H1 (cell line): Measurements from ENCODE around the gene LRRC28. TPM values are rescaled to one million over a fixed set of nuclear protein-coding genes. Genes with fewer than 3 reads are reported as not detected.

Source experiments
- BCL11A ChIP-seq, 2 experiments: IDR thresholded peaks; one replicate each; pipeline ENCODE4 v1.6.1; 2011; ENCODE audit warnings: low read depth in 2 of 2, low read length in 2 of 2, mild to moderate bottlenecking in 2 of 2
- CTBP2 ChIP-seq: IDR thresholded peaks from 2 replicates; pipeline ENCODE4 v1.7.0; 2011; ENCODE audit warnings: borderline replicate concordance, mild to moderate bottlenecking, moderate library complexity, mixed read lengths, low read length; ENCODE audit not compliant: insufficient read depth, insufficient read length
- GABPA ChIP-seq: IDR thresholded peaks from 2 replicates; pipeline ENCODE4 v1.6.1; 2011; ENCODE audit warnings: mild to moderate bottlenecking, low read length, moderate library complexity, borderline replicate concordance; ENCODE audit not compliant: insufficient read depth
- HDAC6 ChIP-seq: IDR thresholded peaks from one replicate; pipeline ENCODE4 v1.7.1; 2012; ENCODE audit warnings: low read depth, mild to moderate bottlenecking, inconsistent platforms, low read length, moderate library complexity
- NANOG ChIP-seq: IDR thresholded peaks from 2 replicates; pipeline ENCODE4 v1.6.1; 2011; ENCODE audit warnings: low read length, low read depth, mild to moderate bottlenecking, inconsistent platforms; ENCODE audit not compliant: insufficient read depth, poor library complexity, severe bottlenecking
- PHF8 ChIP-seq: fragments of 200-600 bp; sonication (generic); conservative IDR thresholded peaks from 2 replicates; pipeline ENCODE4 v1.7.1; 2012; ENCODE audit warnings: low read depth, mild to moderate bottlenecking, inconsistent platforms, low read length, moderate library complexity
- SIN3A ChIP-seq, 2 experiments: IDR thresholded peaks in 1 of 2; conservative IDR thresholded peaks in 1 of 2; 2 replicates each; pipeline ENCODE4 v1.6.1; 2011 to 2012; ENCODE audit warnings: low read length in 2 of 2, improper control_type of control experiment in 1 of 2, low read depth in 1 of 2, mild to moderate bottlenecking in 1 of 2
- ZNF274 ChIP-seq: IDR thresholded peaks from 2 replicates; pipeline ENCODE4 v1.7.0; 2012; ENCODE audit warnings: low read length, borderline replicate concordance; ENCODE audit errors: extremely low read depth
- polyA plus RNA-seq, 7 experiments: library from polyadenylated mRNA; depleted of rRNA in 3 of 7; stranded (reverse) in 5 of 7; unstranded in 2 of 7; fragments of >200 nt in 5 of 7; fragments of 200-250 nt in 2 of 7; gene quantifications; 1 replicate in 5 of 7; 2 replicates in 1 of 7; 4 replicates in 1 of 7; pipeline versions ENCODE4 v1.2.1 to v1.2.3, GENCODE V29; 2011 to 2013; ENCODE audit warnings: missing spikeins in 2 of 7, mixed read lengths in 2 of 7
- total RNA-seq: library from RNA; stranded (reverse); fragmentation: NEBNext Ultra II Directional; extraction: Animal tissue kit (Norgen Biotek cat#: 25700); gene quantifications from 2 replicates; pipeline ENCODE4 v1.2.1, GENCODE V29; 2021
- TF ChIP-seq, protein P1 (sequence below): fragments of 300-600 bp; sonication (generic); IDR thresholded peaks from 2 replicates; pipeline ENCODE4 v1.7.1; 2012; ENCODE audit warnings: low read length, moderate library complexity, mild to moderate bottlenecking, inconsistent platforms; ENCODE audit not compliant: insufficient replicate concordance
- TF ChIP-seq, protein P2 (sequence below): IDR thresholded peaks from 2 replicates; pipeline ENCODE4 v1.6.1; 2012; ENCODE audit warnings: inconsistent platforms

LRRC28 gene
- total and polyA plus RNA-seq, 2 of the 8 experiments (the other 6 are each of a cell fraction or from before 2014, with no cell fraction given) = 20.2 to 23.3 TPM

GRCh38 chr15:99341786-99342185, 90.5 kb downstream of the LRRC28 start (continued):
- TF ChIP-seq, protein P1, sequence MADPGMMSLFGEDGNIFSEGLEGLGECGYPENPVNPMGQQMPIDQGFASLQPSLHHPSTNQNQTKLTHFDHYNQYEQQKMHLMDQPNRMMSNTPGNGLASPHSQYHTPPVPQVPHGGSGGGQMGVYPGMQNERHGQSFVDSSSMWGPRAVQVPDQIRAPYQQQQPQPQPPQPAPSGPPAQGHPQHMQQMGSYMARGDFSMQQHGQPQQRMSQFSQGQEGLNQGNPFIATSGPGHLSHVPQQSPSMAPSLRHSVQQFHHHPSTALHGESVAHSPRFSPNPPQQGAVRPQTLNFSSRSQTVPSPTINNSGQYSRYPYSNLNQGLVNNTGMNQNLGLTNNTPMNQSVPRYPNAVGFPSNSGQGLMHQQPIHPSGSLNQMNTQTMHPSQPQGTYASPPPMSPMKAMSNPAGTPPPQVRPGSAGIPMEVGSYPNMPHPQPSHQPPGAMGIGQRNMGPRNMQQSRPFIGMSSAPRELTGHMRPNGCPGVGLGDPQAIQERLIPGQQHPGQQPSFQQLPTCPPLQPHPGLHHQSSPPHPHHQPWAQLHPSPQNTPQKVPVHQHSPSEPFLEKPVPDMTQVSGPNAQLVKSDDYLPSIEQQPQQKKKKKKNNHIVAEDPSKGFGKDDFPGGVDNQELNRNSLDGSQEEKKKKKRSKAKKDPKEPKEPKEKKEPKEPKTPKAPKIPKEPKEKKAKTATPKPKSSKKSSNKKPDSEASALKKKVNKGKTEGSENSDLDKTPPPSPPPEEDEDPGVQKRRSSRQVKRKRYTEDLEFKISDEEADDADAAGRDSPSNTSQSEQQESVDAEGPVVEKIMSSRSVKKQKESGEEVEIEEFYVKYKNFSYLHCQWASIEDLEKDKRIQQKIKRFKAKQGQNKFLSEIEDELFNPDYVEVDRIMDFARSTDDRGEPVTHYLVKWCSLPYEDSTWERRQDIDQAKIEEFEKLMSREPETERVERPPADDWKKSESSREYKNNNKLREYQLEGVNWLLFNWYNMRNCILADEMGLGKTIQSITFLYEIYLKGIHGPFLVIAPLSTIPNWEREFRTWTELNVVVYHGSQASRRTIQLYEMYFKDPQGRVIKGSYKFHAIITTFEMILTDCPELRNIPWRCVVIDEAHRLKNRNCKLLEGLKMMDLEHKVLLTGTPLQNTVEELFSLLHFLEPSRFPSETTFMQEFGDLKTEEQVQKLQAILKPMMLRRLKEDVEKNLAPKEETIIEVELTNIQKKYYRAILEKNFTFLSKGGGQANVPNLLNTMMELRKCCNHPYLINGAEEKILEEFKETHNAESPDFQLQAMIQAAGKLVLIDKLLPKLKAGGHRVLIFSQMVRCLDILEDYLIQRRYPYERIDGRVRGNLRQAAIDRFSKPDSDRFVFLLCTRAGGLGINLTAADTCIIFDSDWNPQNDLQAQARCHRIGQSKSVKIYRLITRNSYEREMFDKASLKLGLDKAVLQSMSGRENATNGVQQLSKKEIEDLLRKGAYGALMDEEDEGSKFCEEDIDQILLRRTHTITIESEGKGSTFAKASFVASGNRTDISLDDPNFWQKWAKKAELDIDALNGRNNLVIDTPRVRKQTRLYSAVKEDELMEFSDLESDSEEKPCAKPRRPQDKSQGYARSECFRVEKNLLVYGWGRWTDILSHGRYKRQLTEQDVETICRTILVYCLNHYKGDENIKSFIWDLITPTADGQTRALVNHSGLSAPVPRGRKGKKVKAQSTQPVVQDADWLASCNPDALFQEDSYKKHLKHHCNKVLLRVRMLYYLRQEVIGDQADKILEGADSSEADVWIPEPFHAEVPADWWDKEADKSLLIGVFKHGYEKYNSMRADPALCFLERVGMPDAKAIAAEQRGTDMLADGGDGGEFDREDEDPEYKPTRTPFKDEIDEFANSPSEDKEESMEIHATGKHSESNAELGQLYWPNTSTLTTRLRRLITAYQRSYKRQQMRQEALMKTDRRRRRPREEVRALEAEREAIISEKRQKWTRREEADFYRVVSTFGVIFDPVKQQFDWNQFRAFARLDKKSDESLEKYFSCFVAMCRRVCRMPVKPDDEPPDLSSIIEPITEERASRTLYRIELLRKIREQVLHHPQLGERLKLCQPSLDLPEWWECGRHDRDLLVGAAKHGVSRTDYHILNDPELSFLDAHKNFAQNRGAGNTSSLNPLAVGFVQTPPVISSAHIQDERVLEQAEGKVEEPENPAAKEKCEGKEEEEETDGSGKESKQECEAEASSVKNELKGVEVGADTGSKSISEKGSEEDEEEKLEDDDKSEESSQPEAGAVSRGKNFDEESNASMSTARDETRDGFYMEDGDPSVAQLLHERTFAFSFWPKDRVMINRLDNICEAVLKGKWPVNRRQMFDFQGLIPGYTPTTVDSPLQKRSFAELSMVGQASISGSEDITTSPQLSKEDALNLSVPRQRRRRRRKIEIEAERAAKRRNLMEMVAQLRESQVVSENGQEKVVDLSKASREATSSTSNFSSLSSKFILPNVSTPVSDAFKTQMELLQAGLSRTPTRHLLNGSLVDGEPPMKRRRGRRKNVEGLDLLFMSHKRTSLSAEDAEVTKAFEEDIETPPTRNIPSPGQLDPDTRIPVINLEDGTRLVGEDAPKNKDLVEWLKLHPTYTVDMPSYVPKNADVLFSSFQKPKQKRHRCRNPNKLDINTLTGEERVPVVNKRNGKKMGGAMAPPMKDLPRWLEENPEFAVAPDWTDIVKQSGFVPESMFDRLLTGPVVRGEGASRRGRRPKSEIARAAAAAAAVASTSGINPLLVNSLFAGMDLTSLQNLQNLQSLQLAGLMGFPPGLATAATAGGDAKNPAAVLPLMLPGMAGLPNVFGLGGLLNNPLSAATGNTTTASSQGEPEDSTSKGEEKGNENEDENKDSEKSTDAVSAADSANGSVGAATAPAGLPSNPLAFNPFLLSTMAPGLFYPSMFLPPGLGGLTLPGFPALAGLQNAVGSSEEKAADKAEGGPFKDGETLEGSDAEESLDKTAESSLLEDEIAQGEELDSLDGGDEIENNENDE = no peak
- TF ChIP-seq ZNF274 (no peak), SIN3A (conservative IDR thresholded peaks at IDR 0.05 in 1 of 2, IDR thresholded peaks at IDR 0.05 in 1 of 2; ENCODE audit: low read depth in 1 of 2, low read length in 2 of 2) (no peak), NANOG (no peak), BCL11A (IDR thresholded peaks at IDR 0.05; ENCODE audit: low read depth in 2 of 2, low read length in 2 of 2) (no peak), PHF8 (no peak), CTBP2 (no peak), HDAC6 (no peak), GABPA (no peak)
- TF ChIP-seq, protein P2, sequence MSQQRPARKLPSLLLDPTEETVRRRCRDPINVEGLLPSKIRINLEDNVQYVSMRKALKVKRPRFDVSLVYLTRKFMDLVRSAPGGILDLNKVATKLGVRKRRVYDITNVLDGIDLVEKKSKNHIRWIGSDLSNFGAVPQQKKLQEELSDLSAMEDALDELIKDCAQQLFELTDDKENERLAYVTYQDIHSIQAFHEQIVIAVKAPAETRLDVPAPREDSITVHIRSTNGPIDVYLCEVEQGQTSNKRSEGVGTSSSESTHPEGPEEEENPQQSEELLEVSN = no peak
